ENCODE results near the gene CIAO3.
A peak's percentile ranks its signal among the peaks of the same experiment; 100 is the strongest.

Gene CIAO3

GRCh38 chr16:682493-683395 lies 58.1 kb downstream of the CIAO3 start:
- TF ChIP-seq CTCF (IDR thresholded peaks at IDR 0.05; ENCODE audit: unreplicated experiment in 3 of 3), result no peak
- Mint-ChIP-seq H3K27me3 (ENCODE audit: low read depth) (no peaks in the 10 kb centered on the region), H3K4me1 (peaks cover 4% of the 10 kb centered on the region), H3K9me3 (no peaks in the 10 kb centered on the region), H3K4me3 (peak overlapping the region; percentile 77 to 85 (median 83)), H3K36me3 (ENCODE audit: low read depth) (no peaks in the 10 kb centered on the region), H3K27ac (peak overlapping the region in 2 of 3 experiments; percentile 49 to 69)

- H3K27ac Mint-ChIP-seq, result no peak overlapping the region
- H3K4me1 Mint-ChIP-seq, result peaks cover 4% of the 10 kb centered on the region
- no peak for TF ChIP-seq CTCF (IDR thresholded peaks at IDR 0.05; ENCODE audit: unreplicated experiment in 3 of 3)
- H3K4me3 Mint-ChIP-seq, result peak overlapping the region; percentile 77 to 85 (median 83)
- H3K27me3 Mint-ChIP-seq (ENCODE audit: low read depth), result no peaks in the 10 kb centered on the region
- no peaks in the 10 kb centered on the region for H3K36me3 Mint-ChIP-seq (ENCODE audit: low read depth)
- no peaks in the 10 kb centered on the region for H3K9me3 Mint-ChIP-seq
Measured at GRCh38 chr16:681746-682427, 58.9 kb downstream of the CIAO3 start.

GRCh38 chr16:680967-681745 lies 59.6 kb downstream of the CIAO3 start:
- no peaks in the 10 kb centered on the region for H3K36me3 Mint-ChIP-seq (ENCODE audit: low read depth)
- peak overlapping the region; percentile 77 to 85 (median 83) for H3K4me3 Mint-ChIP-seq
- TF ChIP-seq CTCF (IDR thresholded peaks at IDR 0.05; ENCODE audit: unreplicated experiment in 3 of 3), result no peak
- H3K27me3 Mint-ChIP-seq (ENCODE audit: low read depth), result no peaks in the 10 kb centered on the region
- H3K4me1 Mint-ChIP-seq, result peaks cover 4% of the 10 kb centered on the region
- no peak overlapping the region for H3K27ac Mint-ChIP-seq
- H3K9me3 Mint-ChIP-seq, result no peaks in the 10 kb centered on the region

GRCh38 chr16:680625-680945 lies 60.2 kb downstream of the CIAO3 start:
- TF ChIP-seq CTCF (IDR thresholded peaks at IDR 0.05; ENCODE audit: unreplicated experiment in 3 of 3), result no peak
- Mint-ChIP-seq H3K36me3 (ENCODE audit: low read depth) (no peaks in the 10 kb centered on the region), H3K27me3 (ENCODE audit: low read depth) (no peaks in the 10 kb centered on the region), H3K4me1 (peaks cover 4% of the 10 kb centered on the region), H3K9me3 (no peaks in the 10 kb centered on the region), H3K4me3 (peak overlapping the region; percentile 77 to 92 (median 85)), H3K27ac (no peak overlapping the region)

- H3K4me3 Mint-ChIP-seq, result peak within 1 kb of the TSS; percentile 89 to 92 (median 90)
- no peak for TF ChIP-seq CTCF (IDR thresholded peaks at IDR 0.05; ENCODE audit: unreplicated experiment in 3 of 3)
- H3K27ac Mint-ChIP-seq, result peak within 1 kb of the TSS; percentile 70 to 91 (median 81)
- peaks cover 4% of the 10 kb centered on the region for H3K27me3 Mint-ChIP-seq (ENCODE audit: low read depth)
- no peaks in the 10 kb centered on the region for H3K9me3 Mint-ChIP-seq
- no peaks in the 10 kb centered on the region for H3K36me3 Mint-ChIP-seq (ENCODE audit: low read depth)
- H3K4me1 Mint-ChIP-seq, result peaks cover 4% of the 10 kb centered on the region
Measured at GRCh38 chr16:679814-680624, 60.8 kb downstream of the CIAO3 start, which contains the start of gene STUB1. Gene STUB1, plus strand, starts transcription at chr16:680410. Its CDS starts 116 bp downstream, at chr16:680526.

Measured in nephron (organoid).